OCI-LY7 (cell line): ENCODE results near the gene POGZ. TPM values are rescaled to one million over a fixed set of nuclear protein-coding genes. Genes with fewer than 3 reads are reported as not detected.
"Not testable (repeated sequence)": the region's sequence is repeated elsewhere in the genome, so short reads cannot be mapped to it uniquely, and the experiment has no call there.

Experiments used
- BruUV-seq: library from RNA; stranded (reverse); fragments of 400-500 nt; replicated peaks from 2 replicates; lab custom pipeline; 2021; lab: Mats Ljungman, UMichigan
- CTCF ChIA-PET: fragments of 300-600 bp; sonication (Branson Sonifier 250); formaldehyde crosslinking; loops from one replicate; lab custom pipeline; 2022; ENCODE audit warnings: antibody characterized with exemption; ENCODE audit not compliant: unreplicated experiment; lab: Charles Lee
- POLR2A ChIA-PET: fragments of 300-600 bp; sonication (Branson Sonifier 250); formaldehyde crosslinking; loops from one replicate; lab custom pipeline; 2022; ENCODE audit warnings: antibody characterized with exemption; lab: Charles Lee
- DNase-seq: peaks from one replicate; pipeline ENCODE4 v3.0.0-alpha.2; 2015; ENCODE audit warnings: low spot score
- H2AFZ ChIP-seq: fragments of 200-600 bp; sonication (generic), shearing (Covaris generic); 2 replicates; pipeline ENCODE4 v1.6.1; 2014; ENCODE audit warnings: mild to moderate bottlenecking, antibody characterized with exemption, low read length, moderate library complexity
- H3K27ac ChIP-seq: fragments of 200-600 bp; sonication (generic); 2 replicates; pipeline ENCODE4 v1.5.1; 2014; ENCODE audit warnings: mixed run types, low read depth, mild to moderate bottlenecking, moderate library complexity, low read length, inconsistent platforms; ENCODE audit not compliant: poor library complexity, severe bottlenecking
- H3K36me3 ChIP-seq: fragments of 200-600 bp; sonication (generic); 2 replicates; pipeline ENCODE4 v1.6.1; 2014; ENCODE audit warnings: mild to moderate bottlenecking, antibody characterized with exemption, low read length, moderate library complexity, mixed read lengths; ENCODE audit not compliant: insufficient read depth
- H3K4me1 ChIP-seq: fragments of 200-600 bp; sonication (generic); 2 replicates; pipeline ENCODE4 v1.5.1; 2014; ENCODE audit warnings: mild to moderate bottlenecking, low read length; ENCODE audit not compliant: insufficient read depth, poor library complexity, severe bottlenecking
- H3K4me2 ChIP-seq: fragments of 200-600 bp; sonication (generic); 2 replicates; pipeline ENCODE4 v1.6.1; 2014; ENCODE audit warnings: mild to moderate bottlenecking, low read length
- H3K4me3 ChIP-seq: fragments of 200-600 bp; sonication (generic); 2 replicates; pipeline ENCODE4 v1.5.1; 2014; ENCODE audit warnings: mild to moderate bottlenecking, low read depth, low read length; ENCODE audit not compliant: poor library complexity, severe bottlenecking
- H3K79me2 ChIP-seq: fragments of 200-600 bp; sonication (generic); 2 replicates; pipeline ENCODE4 v1.6.1; 2016; ENCODE audit warnings: low read depth, mild to moderate bottlenecking, low read length, moderate library complexity, mixed read lengths; ENCODE audit not compliant: insufficient read depth
- H3K9me2 ChIP-seq: fragments of 200-600 bp; sonication (generic); 2 replicates; pipeline ENCODE4 v1.6.1; 2016; ENCODE audit warnings: mild to moderate bottlenecking, low read length, mixed read lengths; ENCODE audit not compliant: insufficient read depth
- H3K9me3 ChIP-seq: fragments of 200-600 bp; sonication (generic); 2 replicates; pipeline ENCODE4 v1.6.1; 2014; ENCODE audit warnings: mild to moderate bottlenecking, mixed run types, low read length, mixed read lengths
- H4K20me1 ChIP-seq: fragments of 200-600 bp; sonication (generic); 2 replicates; pipeline ENCODE4 v1.6.1; 2014; ENCODE audit warnings: mild to moderate bottlenecking, antibody characterized with exemption, low read length, moderate library complexity, mixed read lengths; ENCODE audit not compliant: insufficient read depth
- CTCF ChIP-seq: fragments of 200-600 bp; sonication (generic); conservative IDR thresholded peaks from 2 replicates; pipeline ENCODE4 v1.5.1; 2014; ENCODE audit warnings: mild to moderate bottlenecking, antibody characterized with exemption, low read length, moderate library complexity, mixed read lengths
- EZH2phosphoT487 ChIP-seq: fragments of 200-600 bp; sonication (generic); IDR thresholded peaks from 2 replicates; pipeline ENCODE4 v1.6.1; 2018; ENCODE audit warnings: low read depth, borderline replicate concordance, mild to moderate bottlenecking, mixed run types, antibody characterized with exemption, low read length, moderate library complexity, mixed read lengths
- intact Hi-C: fragments of 100-400 bp; cut with micrococcal nuclease; formaldehyde crosslinking; loops from one replicate; pipeline ENCODE4 v1.10.0; 2022; ENCODE audit not compliant: unreplicated experiment
- total RNA-seq, 2 experiments: library from RNA; depleted of rRNA in 1 of 2; stranded (reverse); fragments of >200 nt in 1 of 2; shearing (Covaris generic) in 1 of 2; gene quantifications; 2 replicates each; pipeline ENCODE4 v1.2.3, GENCODE V29; 2014 to 2022

POGZ gene
- total RNA-seq, 2 experiments from 2014 or later: 47.7 to 118 TPM

- CTCF ChIA-PET: interaction anchor here (0.9 kb wide), 1 partner anchor 18 kb away, joined by 3 read pairs; no protein-coding TSS in a partner anchor
- peaks cover 100% of the 10 kb centered on the region for H3K79me2 ChIP-seq
- H3K27ac ChIP-seq: peak overlapping the region; percentile 74
- peaks cover 48% of the 10 kb centered on the region for H3K4me1 ChIP-seq
- peak; percentile 31 for DNase-seq
- H2AFZ ChIP-seq: no peak overlapping the region
- TF ChIP-seq CTCF (no peak), EZH2phosphoT487 (no peak)
- BruUV-seq: no TSS peak
- H3K9me3 ChIP-seq: no peaks in the 10 kb centered on the region
- intact Hi-C loops: loop anchor here (2.0 to 10.0 kb wide), 3 partner anchors 150 to 388 kb away; partner anchors contain the start of gene RORC
- H3K36me3 ChIP-seq: peaks cover 40% of the 10 kb centered on the region
- H3K4me3 ChIP-seq: peak overlapping the region; percentile 58
- peaks cover 34% of the 10 kb centered on the region for H4K20me1 ChIP-seq
- POLR2A ChIA-PET: interaction anchor here (0.5 to 1.5 kb wide), 7 partner anchors 10 to 783 kb away, joined by 3 to 7 read pairs (median 3); partner anchors contain the start of genes CGN and POGZ
- H3K4me2 ChIP-seq: peak overlapping the region; percentile 86
- H3K9me2 ChIP-seq: no peaks in the 10 kb centered on the region
Measured at GRCh38 chr1:151444783-151445177, 14.5 kb downstream of the POGZ start.

- Histone ChIP-seq H2AFZ (no peak overlapping the region), H3K4me1 (peaks cover 55% of the 10 kb centered on the region), H3K4me3 (peak overlapping the region; percentile 58), H3K27ac (peak overlapping the region; percentile 74), H3K9me2 (no peaks in the 10 kb centered on the region), H4K20me1 (peaks cover 40% of the 10 kb centered on the region), H3K79me2 (peaks cover 100% of the 10 kb centered on the region), H3K4me2 (peak overlapping the region; percentile 86), H3K9me3 (no peaks in the 10 kb centered on the region), H3K36me3 (peaks cover 44% of the 10 kb centered on the region)
- CTCF ChIA-PET: interaction anchor here (0.9 kb wide), 1 partner anchor 19 kb away, joined by 3 read pairs; no protein-coding TSS in a partner anchor
- TF ChIP-seq EZH2phosphoT487 (no peak), CTCF (peak; percentile 96)
- intact Hi-C loops: loop anchor here (1.0 to 10.0 kb wide), 4 partner anchors 90 to 388 kb away; partner anchors contain the start of gene RORC
- POLR2A ChIA-PET: interaction anchor here (0.6 to 1.5 kb wide), 5 partner anchors 11 to 235 kb away, joined by 3 to 7 read pairs (median 3); partner anchors contain the start of genes CGN and POGZ
- BruUV-seq: no TSS peak
- peak; percentile 80 for DNase-seq
Measured at GRCh38 chr1:151443846-151444782, 15.2 kb downstream of the POGZ start.

- peaks cover 97% of the 10 kb centered on the region for H3K79me2 ChIP-seq
- H3K9me3 ChIP-seq, H3K27ac ChIP-seq, H3K9me2 ChIP-seq, H3K4me3 ChIP-seq, H2AFZ ChIP-seq, intact Hi-C loops, CTCF ChIA-PET, BruUV-seq, DNase-seq, H3K4me2 ChIP-seq: not testable (repeated sequence)
- POLR2A ChIA-PET: interaction anchor here (0.7 kb wide), 1 partner anchor 39 kb away, joined by 5 read pairs; no protein-coding TSS in a partner anchor
- peaks cover 28% of the 10 kb centered on the region for H4K20me1 ChIP-seq
- peaks cover 63% of the 10 kb centered on the region for H3K36me3 ChIP-seq
- H3K4me1 ChIP-seq: peaks cover 20% of the 10 kb centered on the region
Measured at GRCh38 chr1:151437396-151437795, 21.9 kb downstream of the POGZ start.
